Activated CD4-positive, alpha-beta T cell treated with anti-CD3 and anti-CD28 coated beads for 1 hour (primary cell): ENCODE data around the gene IL10RA.
"Not testable (repeated sequence)": the region's sequence is repeated elsewhere in the genome, so short reads cannot be mapped to it uniquely, and the experiment has no call there.

Source experiments
- DNase-seq: peaks from one replicate; pipeline ENCODE4 v3.0.0-alpha.2; 2020

The IL10RA gene

GRCh38 chr11:117993988-117994745 lies 8.0 kb downstream of the IL10RA start:
- DNase-seq, result no peak

DNA sequence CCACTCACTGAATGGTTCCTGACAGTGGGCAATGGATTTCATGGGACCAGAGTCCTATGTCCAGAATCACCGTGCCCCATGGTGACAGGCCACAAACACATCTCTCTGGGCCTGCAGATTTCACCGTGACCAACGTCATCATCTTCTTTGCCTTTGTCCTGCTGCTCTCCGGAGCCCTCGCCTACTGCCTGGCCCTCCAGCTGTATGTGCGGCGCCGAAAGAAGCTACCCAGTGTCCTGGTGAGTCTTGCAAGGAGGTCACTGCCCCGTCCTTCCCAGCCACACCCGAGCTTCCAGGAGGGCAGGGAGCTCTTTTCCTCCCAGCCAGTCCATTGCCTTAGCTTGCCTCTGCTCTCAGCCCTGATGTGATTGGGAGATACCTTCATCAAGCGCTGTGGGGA lies 9.3 kb downstream of the IL10RA start:
- DNase-seq, result no peak

DNA sequence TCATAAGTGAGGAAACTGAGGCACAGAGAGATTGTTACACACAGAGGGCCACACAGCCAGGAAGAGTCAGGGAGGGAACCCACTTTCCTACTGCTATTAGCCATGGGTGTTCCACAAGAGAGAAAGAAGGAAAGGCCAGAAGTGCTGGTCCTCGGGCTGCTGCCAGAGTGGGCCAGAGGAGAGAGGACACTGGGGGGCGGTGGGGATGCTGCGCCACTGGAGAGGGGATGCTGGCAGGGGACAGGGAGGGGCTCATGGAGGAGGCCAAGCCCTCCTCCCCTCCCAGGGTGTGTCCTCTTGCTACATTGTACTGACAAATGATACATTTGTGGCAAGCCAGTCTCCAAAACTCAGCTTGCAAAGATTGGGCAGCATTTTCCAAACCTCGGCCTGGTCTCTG lies 9.9 kb downstream of the IL10RA start:
- DNase-seq, result no peak

- DNase-seq, result no peak
Measured at GRCh38 chr11:117997406-117997805, 11.2 kb downstream of the IL10RA start.

GRCh38 chr11:117997823-117998579 lies 11.8 kb downstream of the IL10RA start:
- DNase-seq, result no peak

GRCh38 chr11:117998664-117999353 lies 12.6 kb downstream of the IL10RA start:
- no peak for DNase-seq

- DNase-seq, result no peak
Measured at GRCh38 chr11:117999354-117999993, 13.3 kb downstream of the IL10RA start.

GRCh38 chr11:118000067-118000849 lies 14.1 kb downstream of the IL10RA start:
- no peak for DNase-seq

DNA sequence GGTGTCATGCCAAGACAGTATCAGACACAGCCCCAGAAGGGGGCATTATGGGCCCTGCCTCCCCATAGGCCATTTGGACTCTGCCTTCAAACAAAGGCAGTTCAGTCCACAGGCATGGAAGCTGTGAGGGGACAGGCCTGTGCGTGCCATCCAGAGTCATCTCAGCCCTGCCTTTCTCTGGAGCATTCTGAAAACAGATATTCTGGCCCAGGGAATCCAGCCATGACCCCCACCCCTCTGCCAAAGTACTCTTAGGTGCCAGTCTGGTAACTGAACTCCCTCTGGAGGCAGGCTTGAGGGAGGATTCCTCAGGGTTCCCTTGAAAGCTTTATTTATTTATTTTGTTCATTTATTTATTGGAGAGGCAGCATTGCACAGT lies 14.6 kb downstream of the IL10RA start:
- DNase-seq, result no peak

- no peak for DNase-seq
Measured at GRCh38 chr11:118001494-118001971, 15.3 kb downstream of the IL10RA start.

DNA sequence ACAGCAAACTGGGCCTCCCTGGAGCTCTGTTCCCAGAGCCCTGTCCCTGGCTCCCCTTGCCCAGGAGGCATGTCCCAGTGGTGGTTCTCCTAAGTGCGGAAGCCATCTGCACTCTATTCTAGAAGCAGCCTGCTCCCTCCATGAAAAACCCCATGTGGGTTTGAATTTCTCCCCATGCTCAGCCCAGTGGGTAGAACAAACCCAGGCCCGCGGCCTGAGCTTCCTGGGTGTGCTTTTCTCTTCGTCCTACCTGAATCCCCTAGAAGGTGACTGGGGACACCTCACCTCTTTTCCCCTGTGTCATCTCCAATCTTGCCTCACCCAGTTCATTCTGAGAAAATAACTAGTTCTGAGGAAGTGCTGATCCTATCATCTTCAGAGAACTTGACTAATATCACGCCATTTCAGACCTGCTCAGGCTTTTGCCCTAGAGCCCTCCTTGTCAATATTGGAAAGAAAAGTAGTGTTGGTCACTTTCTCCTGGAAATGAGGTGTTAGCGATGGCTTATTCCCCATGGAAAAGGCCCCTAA lies 15.9 kb downstream of the IL10RA start:
- DNase-seq, result no peak

- no peak for DNase-seq
Measured at GRCh38 chr11:118002541-118003423, 16.6 kb downstream of the IL10RA start.

- no peak for DNase-seq
Measured at GRCh38 chr11:118003456-118003855, 17.3 kb downstream of the IL10RA start.

GRCh38 chr11:118004543-118005223 lies 18.5 kb downstream of the IL10RA start:
- DNase-seq, result no peak

DNA sequence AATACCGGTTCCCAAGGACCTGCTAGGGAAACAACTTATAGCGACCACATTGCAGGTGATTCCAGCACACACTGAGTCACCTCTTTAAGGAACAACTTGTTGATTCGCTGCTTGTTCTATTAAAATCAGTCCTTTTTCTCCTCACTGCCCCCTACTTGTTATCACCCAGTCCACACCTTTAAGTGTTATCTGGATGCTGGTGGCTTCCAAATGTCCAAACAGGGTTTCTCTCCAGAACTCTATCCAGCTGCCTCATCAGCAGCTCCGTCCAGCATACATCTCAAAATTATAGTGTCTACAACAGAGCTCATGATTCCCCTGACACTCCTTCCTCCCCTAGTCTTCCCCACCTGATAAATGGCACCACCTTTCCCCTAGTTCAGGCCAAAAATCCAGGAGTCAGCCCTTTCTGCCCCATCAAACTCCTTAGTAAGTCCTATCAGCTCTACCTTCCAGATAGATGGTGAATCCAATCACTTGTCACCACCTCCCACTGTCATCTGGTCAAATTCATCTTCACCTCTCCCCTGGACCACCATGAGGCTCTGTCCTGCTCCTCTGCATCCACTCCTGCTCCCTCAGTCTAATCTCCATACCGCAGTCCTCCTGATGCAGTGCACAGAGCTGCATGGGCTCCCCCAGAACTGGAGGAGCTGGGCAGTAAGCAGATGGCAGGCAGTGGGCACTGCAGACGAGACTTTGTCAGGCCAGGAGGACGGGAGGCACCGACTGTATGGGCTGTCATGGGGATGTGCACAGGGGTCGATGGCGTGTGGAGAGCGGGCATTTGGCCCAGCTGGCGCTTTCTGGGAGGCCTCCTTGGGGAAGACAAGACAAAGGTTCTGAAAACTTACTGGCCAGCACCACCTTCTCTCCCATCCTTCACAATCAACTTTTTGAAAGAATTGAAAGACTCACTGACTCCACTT lies 19.3 kb downstream of the IL10RA start:
- no peak for DNase-seq

- no peak for DNase-seq
Measured at GRCh38 chr11:118006153-118006534, 19.9 kb downstream of the IL10RA start.

GRCh38 chr11:118007040-118007439 lies 20.8 kb downstream of the IL10RA start:
- DNase-seq, result no peak

GRCh38 chr11:118007563-118008270 lies 21.5 kb downstream of the IL10RA start:
- DNase-seq, result not testable (repeated sequence)
